ENCODE data around the gene RIC1.

RIC1 gene

GRCh38 chr9:5825223-5825622 is 196.3 kb downstream of the RIC1 start:
- H3K36me3 ChIP-seq (replicated peaks), result peaks cover 29% of the 10 kb centered on the region
- no peaks in the 10 kb centered on the region for H3K27me3 ChIP-seq (ENCODE audit: low read depth)
- H3K9me3 ChIP-seq, result no peaks in the 10 kb centered on the region
- in situ Hi-C loops (cut with MboI; ENCODE audit: low sequenced_read_pairs), result no loop called here
- H3K4me1 ChIP-seq, result no peaks in the 10 kb centered on the region
- H3K4me3 ChIP-seq, result no peak overlapping the region
- no peak for DNase-seq (ENCODE audit: low spot score in 2 of 2)

Measured in HAP-1 (cell line).